ENCODE data around the gene TPR. TPM values are rescaled to one million over a fixed set of nuclear protein-coding genes. Genes with fewer than 3 reads are reported as not detected.

The TPR gene
- polyA plus RNA-seq, 2 of the 4 experiments (the other 2 are of a cell fraction): 49.0 to 93.2 TPM

- CTCF ChIA-PET: interaction anchor here (0.8 to 1.8 kb wide), 8 partner anchors 9 to 678 kb away, joined by 3 to 6 read pairs (median 3); partner anchors contain the start of gene PRG4
- TF ChIP-seq CTCF (IDR thresholded peaks at IDR 0.05): peak; percentile 65
- no peak for TF ChIP-seq USF2 (IDR thresholded peaks at IDR 0.05)
- TF ChIP-seq SMC3 (IDR thresholded peaks at IDR 0.05): 0 out of 3 replicates have a peak, but pooled peaks have one; percentile 23
- no peak for TF ChIP-seq RARB (CRISPR knock-in tag; IDR thresholded peaks at IDR 0.05)
- no peak for TF ChIP-seq TFCP2L1 (CRISPR knock-in tag; IDR thresholded peaks at IDR 0.05)
- TF ChIP-seq POLR2A (IDR thresholded peaks at IDR 0.05; ENCODE audit: low read length): no peak
- TF ChIP-seq ZC3H11A (IDR thresholded peaks at IDR 0.05): no peak
- TF ChIP-seq ZNF302 (CRISPR knock-in tag; IDR thresholded peaks at IDR 0.05): no peak
- peak; percentile 53; the same call in 1 of the 2 replicates for TF ChIP-seq HOXB5 (CRISPR knock-in tag; IDR thresholded peaks at IDR 0.05)
- no peak for TF ChIP-seq ATOH8 (CRISPR knock-in tag; IDR thresholded peaks at IDR 0.05; ENCODE audit: low read depth)
- TF ChIP-seq E2F6 (IDR thresholded peaks at IDR 0.05; ENCODE audit: borderline replicate concordance, low read depth): no peak
- no peak for TF ChIP-seq MAZ (IDR thresholded peaks at IDR 0.05; ENCODE audit: borderline replicate concordance, low read depth, low read length)
- TF ChIP-seq EHF (CRISPR knock-in tag; IDR thresholded peaks at IDR 0.05): no peak
- TF ChIP-seq HOXB13 (CRISPR knock-in tag; IDR thresholded peaks at IDR 0.05; ENCODE audit: low read depth): no peak
- TF ChIP-seq KDM5A (IDR thresholded peaks at IDR 0.05): no peak
- TF ChIP-seq RAD21 (conservative IDR thresholded peaks at IDR 0.05 in 1 of 2, IDR thresholded peaks at IDR 0.05 in 1 of 2): peak; percentile 29 to 34; a peak in 1 of 5 replicates
- no peak for TF ChIP-seq CBX8 (IDR thresholded peaks at IDR 0.05)
- TF ChIP-seq NR3C1 (IDR thresholded peaks at IDR 0.05): no peak
- H3K27ac ChIP-seq: no peak overlapping the region
- FAIRE-seq: peak; percentile 93
- no peak overlapping the region for H3K4me3 ChIP-seq
- DNase-seq (ENCODE audit: low read depth in 1 of 2, low spot score in 1 of 2): peak; percentile 53 to 58
- ATAC-seq: peak; percentile 70 to 88; a peak in 5 of 6 replicates
- no peaks in the 10 kb centered on the region for H3K9me3 ChIP-seq
- H3K4me2 ChIP-seq: no peak overlapping the region
- H3K4me1 ChIP-seq: peaks cover under 1% of the 10 kb centered on the region; the same call in 1 of the 3 replicates
- WGBS (ENCODE audit: missing lambda C conversion rate): 68% methylated on average over 6 of the region's 6 CpGs
- POLR2A ChIA-PET: no interaction called here
Observed at GRCh38 chr1:186304982-186305949, 69.8 kb downstream of the TPR start.

GRCh38 chr1:186303911-186304310 is 71.1 kb downstream of the TPR start:
- ChIA-PET CTCF (interaction anchor here (1.0 to 1.5 kb wide), 2 partner anchors 21 to 680 kb away, joined by 3 read pairs; no protein-coding TSS in a partner anchor), POLR2A (no interaction called here)
- DNase-seq (ENCODE audit: low read depth in 1 of 2, low spot score in 1 of 2) (no peak), FAIRE-seq (no peak), ATAC-seq (no peak)
- WGBS (ENCODE audit: missing lambda C conversion rate): 33% methylated on average over 2 of the region's 2 CpGs
- no peak overlapping the region for H3K4me2 ChIP-seq
- H3K4me1 ChIP-seq: peaks cover 3% of the 10 kb centered on the region; the same call in 1 of the 3 replicates
- no peaks in the 10 kb centered on the region for H3K9me3 ChIP-seq
- H3K27ac ChIP-seq: no peak overlapping the region
- H3K4me3 ChIP-seq: no peak overlapping the region
- TF ChIP-seq ELK1 (IDR thresholded peaks at IDR 0.05; ENCODE audit: low read depth, low read length) (no peak), RNF2 (IDR thresholded peaks at IDR 0.05; ENCODE audit: borderline replicate concordance, low read depth) (no peak), MYC (IDR thresholded peaks at IDR 0.05; ENCODE audit: borderline replicate concordance, low read length) (no peak), HOXA7 (CRISPR knock-in tag; IDR thresholded peaks at IDR 0.05) (no peak), MAZ (IDR thresholded peaks at IDR 0.05; ENCODE audit: borderline replicate concordance, low read depth, low read length) (no peak), E2F6 (IDR thresholded peaks at IDR 0.05; ENCODE audit: borderline replicate concordance, low read depth) (no peak), JUNB (IDR thresholded peaks at IDR 0.05) (no peak), SMC3 (IDR thresholded peaks at IDR 0.05) (no peak), BHLHE40 (IDR thresholded peaks at IDR 0.05; ENCODE audit: low read depth, low read length) (no peak), EP300 (IDR thresholded peaks at IDR 0.05) (no peak), HOXB13 (CRISPR knock-in tag; IDR thresholded peaks at IDR 0.05; ENCODE audit: low read depth) (no peak), BCL3 (IDR thresholded peaks at IDR 0.05) (no peak), FOXS1 (CRISPR knock-in tag; IDR thresholded peaks at IDR 0.05) (no peak), ATOH8 (CRISPR knock-in tag; IDR thresholded peaks at IDR 0.05; ENCODE audit: low read depth) (no peak)

Measured in A549 (cell line).